ENCODE data around the gene ZSWIM6. TPM values are rescaled to one million over a fixed set of nuclear protein-coding genes. Genes with fewer than 3 reads are reported as not detected.

Gene ZSWIM6
- total and polyA plus RNA-seq, 2 of the 4 experiments (the other 2 are of a cell fraction) = 10.8 to 14.1 TPM

- intact Hi-C loops (cut with micrococcal nuclease) = no loop called here
- H3K4me2 ChIP-seq (ENCODE audit: low read depth, low read length) = no peak overlapping the region
- H3K4me1 ChIP-seq (ENCODE audit: control insufficient read depth, insufficient read depth, low read length) = peaks cover 18% of the 10 kb centered on the region
- no peak overlapping the region for H4K5ac ChIP-seq (ENCODE audit: low read depth, low read length)
- no peak overlapping the region for H2BK20ac ChIP-seq (ENCODE audit: low read depth, low read length)
- BruUV-seq (replicated peaks) = no TSS peak
- ChIA-PET CTCF (interaction anchor here (1.2 kb wide), 1 partner anchor 11 kb away, joined by 3 read pairs; no protein-coding TSS in a partner anchor), POLR2A (ENCODE audit: unreplicated experiment) (no interaction called here)
- no peak overlapping the region for H3K18ac ChIP-seq (ENCODE audit: low read depth, low read length)
- TF ChIP-seq RFX5 (IDR thresholded peaks at IDR 0.05; ENCODE audit: low read depth, low read length) (no peak), NFE2L2 (IDR thresholded peaks at IDR 0.05; ENCODE audit: low read depth, low read length) (no peak)
- H3K79me1 ChIP-seq (ENCODE audit: low read depth in 1 of 2, low read length in 2 of 2) = peaks cover 0 to 4% of the 10 kb centered on the region in 2 experiments; a peak in 1 of 4 replicates
- in situ Hi-C loops (cut with MboI; ENCODE audit: low sequenced_read_pairs) = no loop called here
- no peak overlapping the region for H4K91ac ChIP-seq (ENCODE audit: insufficient read depth, low read depth, low read length)
- ATAC-seq (ENCODE audit: low read depth) (no peak), DNase-seq (no peak)
- H3K27ac ChIP-seq (ENCODE audit: insufficient read depth, low read length) = no peak overlapping the region
- no peak overlapping the region for H2AK5ac ChIP-seq (ENCODE audit: low read depth, low read length)
- no peaks in the 10 kb centered on the region for H3K36me3 ChIP-seq (ENCODE audit: control insufficient read depth, insufficient read depth, low read length)
- no peak overlapping the region for H2BK15ac ChIP-seq (ENCODE audit: low read depth, low read length)
- H3K23ac ChIP-seq (ENCODE audit: low read depth, low read length) = no peak overlapping the region
- no peaks in the 10 kb centered on the region for H4K20me1 ChIP-seq (ENCODE audit: insufficient read depth, low read length)
- H3K4ac ChIP-seq (ENCODE audit: low read depth, low read length) = no peak overlapping the region
- no peak overlapping the region for H2AFZ ChIP-seq (replicated peaks; ENCODE audit: low read length, poor library complexity)
- H3K4me3 ChIP-seq (ENCODE audit: insufficient read depth, low read depth, low read length) = no peak overlapping the region
- H3K9me3 ChIP-seq (ENCODE audit: control insufficient read depth, insufficient read depth, low read length) = 0 out of 2 replicates have a peak, but pooled peaks cover 2% of the 10 kb centered on the region
- dilution Hi-C loops (cut with HindIII; ENCODE audit: low sequenced_read_pairs, unreplicated experiment) = no loop called here
- no peak overlapping the region for H4K8ac ChIP-seq (ENCODE audit: low read depth in 2 of 2, low read length in 2 of 2)
- no peak overlapping the region for H3K9ac ChIP-seq (ENCODE audit: low read depth, low read length)
- no peak overlapping the region for H2AK9ac ChIP-seq (replicated peaks; ENCODE audit: low read depth, low read length, poor library complexity)
- H2BK120ac ChIP-seq (ENCODE audit: low read depth, low read length) = no peak overlapping the region
- H3K14ac ChIP-seq (replicated peaks; ENCODE audit: low read depth, low read length) = no peak overlapping the region
- peaks cover 14% of the 10 kb centered on the region for H3K9me1 ChIP-seq (ENCODE audit: insufficient read depth, low read length)
- no peaks in the 10 kb centered on the region for H3K27me3 ChIP-seq (ENCODE audit: control insufficient read depth, insufficient read depth, low read length)
- H3K56ac ChIP-seq (ENCODE audit: extremely low read depth, insufficient read depth, low read length) = no peak overlapping the region
- no peak overlapping the region for H2BK5ac ChIP-seq (ENCODE audit: low read depth, low read length, poor library complexity, severe bottlenecking)
Measured at GRCh38 chr5:61285531-61285930, 46.5 kb upstream of the ZSWIM6 start.
